NCI-H460 (cell line): Measurements from ENCODE around the gene GLYR1. TPM values are rescaled to one million over a fixed set of nuclear protein-coding genes. Genes with fewer than 3 reads are reported as not detected.

Experiments
- DNase-seq: peaks from one replicate; pipeline ENCODE4 v3.0.0-alpha.2; 2016; ENCODE audit warnings: low read depth; ENCODE audit errors: extremely low read depth
- total RNA-seq: library from RNA; depleted of rRNA; stranded (reverse); fragments of >200 nt; shearing (Covaris generic); gene quantifications from 2 replicates; pipeline ENCODE4 v1.2.3, GENCODE V29; 2014

GLYR1 gene
- total RNA-seq, 1 experiment from 2014 or later, result 31.1 TPM

GRCh38 chr16:4852221-4852872, 5.3 kb upstream of the GLYR1 start:
- DNase-seq, result peak; percentile 43

- DNase-seq, result no peak
These were observed 3.1 kb upstream of the GLYR1 start for GRCh38 chr16:4850211-4850610.

GRCh38 chr16:4847774-4848587, 893 bp upstream of the GLYR1 start:
- peak; percentile 40 for DNase-seq

- no peak for DNase-seq
These were observed 586 bp downstream of the GLYR1 start for GRCh38 chr16:4846503-4846900.

GRCh38 chr16:4840984-4841383, 6.1 kb downstream of the GLYR1 start:
- DNase-seq, result no peak

DNA sequence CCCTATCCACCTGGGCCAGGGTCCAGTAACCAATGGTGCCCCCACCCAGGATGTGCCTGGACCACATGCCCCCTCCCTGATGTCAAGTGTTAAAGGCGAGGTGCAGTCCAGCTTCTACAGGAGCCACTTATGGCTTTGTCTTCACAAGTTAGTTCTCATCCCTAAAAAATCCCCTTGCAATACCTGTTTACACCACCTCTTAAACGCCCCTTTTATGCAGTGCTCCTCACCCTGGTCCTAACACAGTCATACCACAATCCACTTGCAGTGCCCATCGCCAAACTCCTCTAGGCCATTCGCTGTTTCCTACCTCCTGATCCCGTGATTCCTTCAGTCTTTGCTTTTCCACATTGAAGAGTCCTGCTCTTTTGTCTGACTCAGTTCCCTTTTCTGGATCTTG, 7.1 kb downstream of the GLYR1 start:
- no peak for DNase-seq

GRCh38 chr16:4837733-4838501, 9.2 kb downstream of the GLYR1 start:
- no peak for DNase-seq

- DNase-seq, result no peak
These were observed 10.4 kb downstream of the GLYR1 start for GRCh38 chr16:4836727-4837126.

- no peak for DNase-seq
These were observed 13.5 kb downstream of the GLYR1 start for GRCh38 chr16:4833584-4833983.

DNA sequence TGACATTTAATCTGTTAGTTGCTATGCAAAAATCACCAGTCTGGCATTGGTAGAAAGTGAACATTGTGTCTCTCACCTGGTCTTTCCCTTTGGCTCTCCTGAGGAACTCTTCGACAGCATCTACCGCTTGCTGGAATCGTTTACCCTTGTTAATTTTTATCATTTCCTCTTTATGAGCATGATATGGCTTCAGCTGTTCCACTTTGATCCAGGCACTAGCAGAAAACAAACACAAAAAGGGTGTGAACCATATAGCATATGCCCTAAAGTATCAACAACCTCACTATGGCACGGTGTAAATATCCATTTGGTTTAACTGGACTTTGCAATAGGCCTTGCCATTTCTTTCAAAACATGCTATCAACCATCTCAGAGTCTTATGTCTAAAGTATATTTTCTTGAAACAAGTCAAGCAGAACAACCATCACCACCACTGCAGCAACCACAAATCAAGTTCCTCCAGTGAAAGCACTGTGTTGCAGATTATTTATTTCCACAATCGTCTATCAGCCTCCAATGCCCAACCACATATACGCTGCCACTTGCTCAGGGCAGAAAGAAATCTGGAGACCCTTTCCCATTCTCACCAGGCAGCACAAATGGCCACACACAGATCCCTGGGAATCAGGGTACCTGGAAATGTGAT, 14.3 kb downstream of the GLYR1 start:
- DNase-seq, result no peak

- DNase-seq, result no peak
These were observed 15.5 kb downstream of the GLYR1 start for GRCh38 chr16:4831616-4832015.

- no peak for DNase-seq
These were observed 16.7 kb downstream of the GLYR1 start for GRCh38 chr16:4830408-4830807.

GRCh38 chr16:4828567-4829321, 18.3 kb downstream of the GLYR1 start:
- no peak for DNase-seq

GRCh38 chr16:4826980-4827379, 20.1 kb downstream of the GLYR1 start:
- no peak for DNase-seq

- no peak for DNase-seq
These were observed 20.6 kb downstream of the GLYR1 start for GRCh38 chr16:4826526-4826925.

DNA sequence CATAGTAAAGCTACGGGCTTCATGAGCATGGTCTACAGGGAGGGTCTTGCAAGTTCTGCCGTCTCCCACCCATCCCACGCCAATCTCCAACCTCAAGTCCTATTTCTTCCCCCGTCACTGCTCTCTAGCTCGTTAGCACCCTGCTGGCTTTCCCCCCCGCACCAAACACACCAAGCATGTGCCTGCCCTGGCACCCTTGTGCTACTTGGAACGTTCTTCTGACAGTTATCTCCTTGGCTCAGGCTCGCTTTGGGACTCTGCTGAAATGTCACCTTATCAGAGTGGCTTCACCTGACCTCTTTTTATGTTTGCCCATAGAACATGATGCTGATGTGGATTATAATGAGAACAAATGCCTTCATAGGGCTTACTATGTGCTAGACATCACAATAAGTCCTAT, 21.9 kb downstream of the GLYR1 start:
- DNase-seq, result no peak

DNA sequence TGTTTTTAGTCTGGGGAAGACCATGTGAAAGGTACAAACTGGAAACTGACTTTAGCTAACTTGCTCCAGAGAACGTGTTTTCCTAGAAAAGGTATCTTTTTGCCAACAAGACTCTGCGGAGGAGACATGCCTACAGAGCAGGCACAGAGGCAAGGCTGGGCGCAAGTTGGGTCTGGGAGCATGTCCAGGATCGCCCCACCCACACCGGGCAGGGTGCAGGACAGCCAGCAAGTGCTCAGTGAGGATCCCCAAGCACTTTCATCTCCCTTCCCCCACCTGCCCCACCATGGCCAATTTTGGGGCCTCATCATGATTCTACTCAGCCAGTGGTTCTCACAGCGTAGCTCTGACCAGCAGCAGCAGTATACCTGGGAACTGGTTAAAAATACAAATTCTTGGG, 26.4 kb downstream of the GLYR1 start:
- no peak for DNase-seq

GRCh38 chr16:4814542-4815173, 32.4 kb downstream of the GLYR1 start:
- DNase-seq, result no peak

DNA sequence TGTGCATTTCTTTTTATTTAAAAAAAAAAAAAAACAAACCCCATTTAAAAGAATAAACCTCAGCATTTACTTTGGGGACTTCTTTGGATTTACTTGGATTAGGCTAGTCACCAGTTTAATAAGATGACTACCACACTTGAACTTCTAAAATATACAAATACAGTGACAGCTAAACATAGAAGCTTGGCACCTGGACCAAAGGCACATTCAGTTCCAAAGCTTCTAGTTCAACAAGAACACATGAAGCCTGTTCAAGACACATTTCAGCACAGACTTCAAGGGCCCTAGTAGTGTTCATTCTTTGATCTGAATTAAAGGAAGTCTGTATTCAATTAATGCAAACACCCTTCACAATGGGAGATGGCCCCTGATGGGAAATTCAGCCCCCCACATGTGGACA, 33.0 kb downstream of the GLYR1 start:
- no peak for DNase-seq
